Ishikawa (cell line): Measurements from ENCODE around the gene ATP2B2.

Source experiments
- CEBPB ChIP-seq: IDR thresholded peaks from 2 replicates; pipeline ENCODE4 v1.6.1; 2012
- CREB1 ChIP-seq: IDR thresholded peaks from 2 replicates; pipeline ENCODE4 v1.6.1; 2012; ENCODE audit warnings: low read depth
- EGR1 ChIP-seq: IDR thresholded peaks from 2 replicates; pipeline ENCODE4 v1.6.1; 2012
- EP300 ChIP-seq: IDR thresholded peaks from 2 replicates; pipeline ENCODE4 v1.6.1; 2012; ENCODE audit warnings: borderline replicate concordance
- FOXM1 ChIP-seq: IDR thresholded peaks from 2 replicates; pipeline ENCODE4 v1.6.1; 2012; ENCODE audit warnings: low read depth, borderline replicate concordance
- MAX ChIP-seq: IDR thresholded peaks from 2 replicates; pipeline ENCODE4 v1.6.1; 2012
- NFIC ChIP-seq: IDR thresholded peaks from 2 replicates; pipeline ENCODE4 v1.6.1; 2012
- RAD21 ChIP-seq: IDR thresholded peaks from 2 replicates; pipeline ENCODE4 v1.6.1; 2012; ENCODE audit warnings: low read depth
- REST ChIP-seq: IDR thresholded peaks from 2 replicates; pipeline ENCODE4 v1.6.1; 2012; ENCODE audit warnings: low read depth, mild to moderate bottlenecking
- TAF1 ChIP-seq: IDR thresholded peaks from 2 replicates; pipeline ENCODE4 v1.6.1; 2012; ENCODE audit warnings: low read depth, mild to moderate bottlenecking
- TCF12 ChIP-seq: IDR thresholded peaks from 2 replicates; pipeline ENCODE4 v1.6.1; 2012; ENCODE audit warnings: low read depth
- TEAD4 ChIP-seq: IDR thresholded peaks from 2 replicates; pipeline ENCODE4 v1.6.1; 2012
- USF1 ChIP-seq: IDR thresholded peaks from 2 replicates; pipeline ENCODE4 v1.6.1; 2012
- YY1 ChIP-seq: IDR thresholded peaks from 2 replicates; pipeline ENCODE4 v1.6.1; 2012; ENCODE audit warnings: low read depth
- ZBTB7A ChIP-seq: IDR thresholded peaks from 2 replicates; pipeline ENCODE4 v1.6.1; 2012; ENCODE audit warnings: low read depth

Gene ATP2B2

GRCh38 chr3:10501664-10502052 is 3.7 kb downstream of the ATP2B2 start:
- no peak for TF ChIP-seq ZBTB7A
- no peak for TF ChIP-seq TEAD4
- no peak for TF ChIP-seq EP300
- TF ChIP-seq TCF12 = no peak
- TF ChIP-seq USF1 = no peak
- TF ChIP-seq NFIC = no peak
- TF ChIP-seq FOXM1 = no peak
- no peak for TF ChIP-seq MAX
- no peak for TF ChIP-seq CEBPB
- no peak for TF ChIP-seq RAD21
- no peak for TF ChIP-seq REST
- TF ChIP-seq YY1 = no peak
- TF ChIP-seq CREB1 = no peak
- TF ChIP-seq TAF1 = no peak
- TF ChIP-seq EGR1 = no peak

GRCh38 chr3:10500717-10501663 is 4.4 kb downstream of the ATP2B2 start:
- TF ChIP-seq CEBPB (no peak), TAF1 (no peak), USF1 (no peak), CREB1 (no peak), ZBTB7A (no peak), TEAD4 (no peak), REST (no peak), TCF12 (no peak)

- no peak for TF ChIP-seq EGR1
- no peak for TF ChIP-seq TEAD4
- no peak for TF ChIP-seq RAD21
- TF ChIP-seq YY1 = no peak
- TF ChIP-seq FOXM1 = no peak
- TF ChIP-seq EP300 = no peak
- no peak for TF ChIP-seq NFIC
- TF ChIP-seq USF1 = no peak
- TF ChIP-seq ZBTB7A = no peak
- no peak for TF ChIP-seq TAF1
- no peak for TF ChIP-seq CREB1
- TF ChIP-seq REST = no peak
- TF ChIP-seq CEBPB = no peak
- no peak for TF ChIP-seq MAX
- no peak for TF ChIP-seq TCF12
Measured at GRCh38 chr3:10498271-10498670, 7.1 kb downstream of the ATP2B2 start.
